ENCODE measurements around the gene PTGER2. TPM values are rescaled to one million over a fixed set of nuclear protein-coding genes. Genes with fewer than 3 reads are reported as not detected.

PTGER2 gene
- total and polyA plus RNA-seq, 11 donors = 0.15 to 4.1 (median 0.60) TPM

DNA sequence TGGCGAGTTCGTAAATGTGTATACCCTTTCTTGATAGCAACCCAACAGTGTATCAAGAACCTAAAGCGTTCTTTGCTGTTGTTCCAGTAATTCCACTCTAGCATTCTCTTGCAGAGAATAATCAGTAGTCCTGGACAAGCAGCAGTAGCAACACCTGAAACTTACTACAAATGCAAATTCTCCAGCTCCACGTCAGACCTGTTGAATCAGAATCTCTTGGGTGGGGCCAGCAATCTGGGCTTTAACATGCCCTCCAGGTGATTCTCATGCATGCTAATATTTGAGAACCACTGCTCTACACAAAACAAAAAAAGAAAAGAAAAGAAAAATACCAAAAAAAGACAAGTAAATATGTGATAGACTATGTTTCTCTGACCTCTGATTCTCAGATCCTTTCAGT, 36.6 kb upstream of the PTGER2 start:
- H3K9me3 ChIP-seq = no peaks in the 10 kb centered on the region
- peaks cover 0 to 25% (median 0%) of the 10 kb centered on the region in 9 donors for H3K36me3 ChIP-seq
- ATAC-seq (no peak), DNase-seq (no peak)
- WGBS, 4 donors = 82 to 94% (median 86%) methylated on average over 4 of the region's 4 CpGs
- no peak for TF ChIP-seq POLR2A (IDR thresholded peaks at IDR 0.05)
- TF ChIP-seq, protein P1, sequence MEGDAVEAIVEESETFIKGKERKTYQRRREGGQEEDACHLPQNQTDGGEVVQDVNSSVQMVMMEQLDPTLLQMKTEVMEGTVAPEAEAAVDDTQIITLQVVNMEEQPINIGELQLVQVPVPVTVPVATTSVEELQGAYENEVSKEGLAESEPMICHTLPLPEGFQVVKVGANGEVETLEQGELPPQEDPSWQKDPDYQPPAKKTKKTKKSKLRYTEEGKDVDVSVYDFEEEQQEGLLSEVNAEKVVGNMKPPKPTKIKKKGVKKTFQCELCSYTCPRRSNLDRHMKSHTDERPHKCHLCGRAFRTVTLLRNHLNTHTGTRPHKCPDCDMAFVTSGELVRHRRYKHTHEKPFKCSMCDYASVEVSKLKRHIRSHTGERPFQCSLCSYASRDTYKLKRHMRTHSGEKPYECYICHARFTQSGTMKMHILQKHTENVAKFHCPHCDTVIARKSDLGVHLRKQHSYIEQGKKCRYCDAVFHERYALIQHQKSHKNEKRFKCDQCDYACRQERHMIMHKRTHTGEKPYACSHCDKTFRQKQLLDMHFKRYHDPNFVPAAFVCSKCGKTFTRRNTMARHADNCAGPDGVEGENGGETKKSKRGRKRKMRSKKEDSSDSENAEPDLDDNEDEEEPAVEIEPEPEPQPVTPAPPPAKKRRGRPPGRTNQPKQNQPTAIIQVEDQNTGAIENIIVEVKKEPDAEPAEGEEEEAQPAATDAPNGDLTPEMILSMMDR (IDR thresholded peaks at IDR 0.05) = no peak
- intact Hi-C loops (cut with DNase I) = no loop called here
- no peak overlapping the region for H3K4me3 ChIP-seq
- no peaks in the 10 kb centered on the region for H3K27me3 ChIP-seq
- H3K4me1 ChIP-seq = peaks cover 0 to 13% (median 0%) of the 10 kb centered on the region in 12 donors
- no peak overlapping the region for H3K27ac ChIP-seq

DNA sequence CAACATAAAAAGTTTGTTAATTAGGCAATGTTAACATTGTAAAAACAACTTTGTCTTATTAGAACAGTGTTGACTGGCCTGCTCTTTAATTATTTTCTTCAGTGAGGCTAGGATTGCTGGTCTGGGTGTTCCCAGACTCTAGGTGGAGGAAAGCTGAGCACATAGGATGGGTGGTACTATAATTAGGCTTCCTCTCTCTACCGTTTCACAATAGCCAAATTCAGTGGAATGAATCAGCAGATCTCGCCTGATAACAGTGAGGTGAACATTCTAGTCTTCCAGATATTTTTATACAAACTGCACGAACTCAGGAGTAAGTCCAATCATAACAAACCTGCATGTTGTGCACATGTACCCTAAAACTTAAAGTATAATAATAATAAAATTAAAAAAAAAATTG, 34.7 kb upstream of the PTGER2 start:
- intact Hi-C loops (cut with DNase I) = no loop called here
- ATAC-seq = peak; percentile 70 to 96 (median 85)
- WGBS, 4 donors = 20 to 31% (median 28%) methylated on average over 3 of the region's 3 CpGs

DNA sequence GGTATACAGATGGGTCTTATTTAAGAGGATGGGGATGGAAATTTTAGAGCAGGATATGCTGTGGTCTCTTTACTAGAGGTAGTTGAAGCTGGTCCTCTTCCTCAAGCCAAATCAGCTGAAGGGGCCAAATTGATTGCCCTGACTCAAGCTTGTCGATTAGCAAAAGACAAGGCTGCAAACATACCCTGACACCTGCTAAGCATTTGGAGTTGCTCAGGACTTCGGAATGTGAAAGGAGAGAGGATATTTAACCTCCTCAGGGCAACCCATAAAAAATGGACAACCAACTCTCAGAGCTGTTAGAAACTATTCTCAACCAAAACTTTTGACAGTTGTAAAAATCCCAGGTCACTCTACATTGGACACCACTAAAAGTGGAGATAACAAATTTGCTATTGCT, 31.0 kb upstream of the PTGER2 start:
- Histone ChIP-seq H3K4me3 (no peak overlapping the region), H3K4me1 (peaks cover 0 to 13% (median 0%) of the 10 kb centered on the region in 12 donors), H3K27ac (no peak overlapping the region), H3K27me3 (peaks cover 0 to 6% (median 0%) of the 10 kb centered on the region in 9 donors), H3K9me3 (peaks cover 0 to 1% (median 0%) of the 10 kb centered on the region in 12 donors), H3K36me3 (no peaks in the 10 kb centered on the region)
- no peak for TF ChIP-seq POLR2A (IDR thresholded peaks at IDR 0.05)
- TF ChIP-seq, protein P1 (IDR thresholded peaks at IDR 0.05) = no peak
- intact Hi-C loops (cut with DNase I) = no loop called here
- WGBS, 4 donors = 77 to 84% (median 81%) methylated on average over 2 of the region's 2 CpGs
- ATAC-seq (no peak), DNase-seq (no peak)

More for the DNA sequence above, 34.7 kb upstream of the PTGER2 start:
- no peak overlapping the region for H3K4me3 ChIP-seq
- H3K27ac ChIP-seq = peak overlapping the region in 10 of 12 donors; percentile 9 to 64 (median 42)
- TF ChIP-seq, protein P1 (IDR thresholded peaks at IDR 0.05) = no peak
- TF ChIP-seq POLR2A (IDR thresholded peaks at IDR 0.05) = no peak
- no peaks in the 10 kb centered on the region for H3K27me3 ChIP-seq
- no peaks in the 10 kb centered on the region for H3K9me3 ChIP-seq
- H3K4me1 ChIP-seq = peaks cover 0 to 13% (median 0%) of the 10 kb centered on the region in 12 donors
- H3K36me3 ChIP-seq = peaks cover 0 to 25% (median 0%) of the 10 kb centered on the region in 9 donors
- peak in 1 of 5 donors; percentile 20 for DNase-seq

DNA sequence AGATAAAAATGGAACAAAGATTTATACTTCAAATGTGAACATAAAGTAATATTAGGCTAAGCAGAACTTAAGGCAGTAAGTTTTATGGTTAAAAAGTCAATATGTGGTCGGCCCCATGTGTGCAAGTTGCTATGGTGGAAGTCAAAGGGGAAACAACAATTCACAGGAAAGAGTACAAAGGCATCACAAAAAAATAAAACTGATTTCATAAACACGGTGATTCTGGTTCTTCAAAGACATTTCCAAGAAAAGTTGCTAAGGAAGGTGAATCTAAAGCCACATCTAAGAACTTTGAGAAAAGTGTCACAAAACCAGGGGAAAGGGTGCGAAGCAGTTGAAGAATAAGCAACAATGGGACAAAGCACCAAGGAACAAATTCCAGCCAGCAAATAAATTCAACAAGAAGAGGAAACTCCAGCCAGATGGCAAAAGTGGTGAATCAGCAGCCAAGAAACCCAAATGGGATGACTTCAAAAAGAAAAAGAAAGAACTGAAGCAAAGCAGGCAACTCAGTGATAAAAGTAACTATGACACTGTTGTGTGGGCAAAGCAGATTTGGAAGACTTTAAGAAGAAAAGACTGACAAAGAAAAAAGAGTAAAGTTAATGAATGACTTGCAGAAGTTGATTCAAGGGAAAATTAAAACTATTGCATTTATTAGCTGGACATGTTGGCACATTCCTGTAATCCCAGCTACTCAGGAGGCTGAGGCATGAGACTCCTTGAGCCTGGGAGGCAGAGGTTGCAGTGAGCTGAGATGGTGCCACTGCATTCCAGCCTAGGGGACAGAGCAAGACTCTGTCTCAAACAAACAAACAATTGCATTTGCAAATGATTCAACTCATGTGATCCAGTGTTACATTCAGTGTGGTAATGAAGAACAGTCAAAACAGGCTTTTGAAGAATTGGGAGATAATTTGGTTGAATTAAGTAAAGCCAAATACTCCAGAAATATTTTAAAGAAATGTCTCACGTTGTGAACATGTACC, 27.2 kb upstream of the PTGER2 start:
- intact Hi-C loops (cut with DNase I) = no loop called here
- H3K36me3 ChIP-seq = no peaks in the 10 kb centered on the region
- H3K4me3 ChIP-seq = no peak overlapping the region
- H3K9me3 ChIP-seq = peaks cover 0 to 3% (median 0%) of the 10 kb centered on the region in 12 donors
- no peaks in the 10 kb centered on the region for H3K4me1 ChIP-seq
- ATAC-seq (no peak), DNase-seq (no peak)
- no peak for TF ChIP-seq POLR2A (IDR thresholded peaks at IDR 0.05)
- TF ChIP-seq, protein P1 (IDR thresholded peaks at IDR 0.05) = no peak
- peaks cover 0 to 6% (median 0%) of the 10 kb centered on the region in 9 donors for H3K27me3 ChIP-seq
- no peak overlapping the region for H3K27ac ChIP-seq
- 67 to 82% (median 74%) methylated on average over 4 of the region's 4 CpGs for WGBS, 4 donors
